22Rv1 (cell line): ENCODE measurements around the gene RB1.

Source experiments
- ZFX ChIP-seq: fragments of 450-650 bp; IDR thresholded peaks from 2 replicates; pipeline ENCODE4 v1.6.1; 2017; ENCODE audit warnings: antibody characterized with exemption, borderline replicate concordance
- TF ChIP-seq, protein P1 (sequence below): fragments of 450-650 bp; IDR thresholded peaks from 2 replicates; pipeline ENCODE4 v1.5.1; 2017; ENCODE audit warnings: mild to moderate bottlenecking

DNA sequence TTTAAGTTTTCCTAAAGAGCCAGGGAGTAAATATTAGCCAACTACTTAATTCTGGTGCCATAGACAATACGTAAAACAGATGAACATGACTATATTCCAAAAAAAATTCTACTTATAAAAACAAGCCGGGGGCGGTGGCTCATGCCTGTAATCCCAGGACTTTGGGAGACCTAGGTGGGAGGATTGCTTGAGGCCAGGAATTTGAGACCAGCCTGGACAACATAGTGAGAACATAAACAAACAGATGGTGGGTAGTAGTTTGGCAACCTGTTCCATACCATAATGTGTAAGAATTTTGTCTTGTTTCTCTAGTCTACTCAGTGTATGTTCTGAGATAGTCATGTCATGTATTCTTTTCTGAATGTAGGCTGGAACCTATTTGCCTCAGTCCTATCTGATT is 45.1 kb upstream of the RB1 start:
- TF ChIP-seq, protein P1, sequence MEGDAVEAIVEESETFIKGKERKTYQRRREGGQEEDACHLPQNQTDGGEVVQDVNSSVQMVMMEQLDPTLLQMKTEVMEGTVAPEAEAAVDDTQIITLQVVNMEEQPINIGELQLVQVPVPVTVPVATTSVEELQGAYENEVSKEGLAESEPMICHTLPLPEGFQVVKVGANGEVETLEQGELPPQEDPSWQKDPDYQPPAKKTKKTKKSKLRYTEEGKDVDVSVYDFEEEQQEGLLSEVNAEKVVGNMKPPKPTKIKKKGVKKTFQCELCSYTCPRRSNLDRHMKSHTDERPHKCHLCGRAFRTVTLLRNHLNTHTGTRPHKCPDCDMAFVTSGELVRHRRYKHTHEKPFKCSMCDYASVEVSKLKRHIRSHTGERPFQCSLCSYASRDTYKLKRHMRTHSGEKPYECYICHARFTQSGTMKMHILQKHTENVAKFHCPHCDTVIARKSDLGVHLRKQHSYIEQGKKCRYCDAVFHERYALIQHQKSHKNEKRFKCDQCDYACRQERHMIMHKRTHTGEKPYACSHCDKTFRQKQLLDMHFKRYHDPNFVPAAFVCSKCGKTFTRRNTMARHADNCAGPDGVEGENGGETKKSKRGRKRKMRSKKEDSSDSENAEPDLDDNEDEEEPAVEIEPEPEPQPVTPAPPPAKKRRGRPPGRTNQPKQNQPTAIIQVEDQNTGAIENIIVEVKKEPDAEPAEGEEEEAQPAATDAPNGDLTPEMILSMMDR, result no peak
- TF ChIP-seq ZFX, result no peak
